Measurements from ENCODE around the gene OR8H3.
"Not testable (repeated sequence)": the region's sequence is repeated elsewhere in the genome, so short reads cannot be mapped to it uniquely, and the experiment has no call there.

Gene OR8H3, protein sequence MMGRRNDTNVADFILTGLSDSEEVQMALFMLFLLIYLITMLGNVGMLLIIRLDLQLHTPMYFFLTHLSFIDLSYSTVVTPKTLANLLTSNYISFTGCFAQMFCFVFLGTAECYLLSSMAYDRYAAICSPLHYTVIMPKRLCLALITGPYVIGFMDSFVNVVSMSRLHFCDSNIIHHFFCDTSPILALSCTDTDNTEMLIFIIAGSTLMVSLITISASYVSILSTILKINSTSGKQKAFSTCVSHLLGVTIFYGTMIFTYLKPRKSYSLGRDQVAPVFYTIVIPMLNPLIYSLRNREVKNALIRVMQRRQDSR

GRCh38 chr11:56122073-56122472, at the start of gene OR8H3:
TSS of gene OR8H3 (plus strand) at chr11:56122373. CDS start at chr11:56122373, 0 bp downstream.
- DNase-seq: no peak

- no peak for DNase-seq
These were observed 32.5 kb upstream of the OR8H3 start for GRCh38 chr11:56089697-56090096.

DNA sequence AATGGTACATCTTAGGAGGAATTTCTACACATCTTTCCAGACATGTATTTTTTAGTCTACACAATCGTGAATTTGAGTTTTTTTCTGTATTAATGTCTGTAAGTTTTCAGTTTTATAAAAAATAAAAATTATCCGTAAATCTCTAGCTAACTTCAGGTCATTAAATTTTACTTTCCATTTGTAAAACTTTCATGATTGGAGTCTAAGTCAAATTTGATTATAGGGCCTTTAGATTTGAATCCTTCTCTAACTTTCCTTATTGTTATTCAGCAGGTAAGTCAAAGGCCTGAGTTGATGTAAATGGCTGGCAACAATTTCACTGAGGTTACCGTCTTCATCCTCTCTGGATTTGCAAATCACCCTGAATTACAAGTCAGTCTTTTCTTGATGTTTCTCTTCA, 29.2 kb upstream of the OR8H3 start, which contains the start of gene OR8I2:
OR8I2 (plus strand) TSS at position 301 of the 400 bp plus-strand sequence; CDS start at position 301, 0 bp downstream.
- DNase-seq: no peak

DNA sequence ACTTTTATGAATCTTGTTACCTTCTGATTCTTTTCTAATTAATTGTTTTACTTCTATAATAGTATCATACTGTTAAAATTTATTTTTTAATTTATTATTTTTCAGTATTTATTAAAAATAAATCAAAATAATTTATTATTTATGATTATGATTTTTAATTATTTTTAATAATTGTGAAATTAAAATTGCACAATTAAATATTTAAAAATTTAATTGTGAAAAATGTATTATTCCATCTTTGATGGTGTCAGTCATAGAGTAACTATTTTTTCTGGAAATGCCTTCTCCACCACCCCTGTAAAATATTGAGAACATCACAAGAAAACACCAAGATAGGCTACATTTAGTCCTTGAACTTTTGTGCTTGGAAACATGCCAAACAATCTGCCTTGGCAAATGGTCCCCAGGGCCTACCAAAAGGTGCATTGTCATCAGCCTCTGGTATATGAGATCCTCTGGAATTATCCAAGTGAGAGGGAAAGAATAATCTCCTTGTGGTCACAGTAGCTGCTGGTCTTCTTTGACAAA, 18.9 kb upstream of the OR8H3 start, which contains the start of gene OR8H2:
OR8H2 (plus strand) TSS at position 478 of the 528 bp plus-strand sequence. CDS start 1,356 bp downstream, outside the sequence.
- no peak for DNase-seq

DNA sequence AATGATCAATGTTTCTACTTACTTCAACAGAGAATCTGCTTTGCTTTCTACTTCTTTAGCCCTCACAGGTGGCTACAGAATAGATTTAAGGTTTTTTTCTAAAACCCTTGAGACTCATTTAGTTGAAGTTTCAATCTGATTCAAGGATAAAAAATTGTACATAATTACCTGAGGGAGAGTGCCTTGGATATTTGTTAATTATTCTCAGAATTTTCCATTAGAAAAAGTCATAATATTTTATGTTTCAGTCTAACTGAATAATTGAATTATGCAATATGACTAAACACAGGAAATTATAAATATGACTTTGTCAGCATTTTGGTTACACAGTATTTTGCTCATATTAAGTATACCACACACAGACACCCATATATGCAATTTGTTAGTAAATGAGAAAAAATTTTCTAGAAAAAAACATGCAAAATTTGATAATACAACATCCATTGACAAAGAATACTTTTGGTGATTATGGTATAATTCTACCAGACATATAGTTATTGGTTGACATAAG, 18.0 kb downstream of the OR8H3 start, which contains the start of gene OR8J3:
OR8J3 (minus strand) TSS at position 51 of the 511 bp plus-strand sequence. CDS start 2,483 bp downstream, outside the sequence.
- DNase-seq: no peak

DNA sequence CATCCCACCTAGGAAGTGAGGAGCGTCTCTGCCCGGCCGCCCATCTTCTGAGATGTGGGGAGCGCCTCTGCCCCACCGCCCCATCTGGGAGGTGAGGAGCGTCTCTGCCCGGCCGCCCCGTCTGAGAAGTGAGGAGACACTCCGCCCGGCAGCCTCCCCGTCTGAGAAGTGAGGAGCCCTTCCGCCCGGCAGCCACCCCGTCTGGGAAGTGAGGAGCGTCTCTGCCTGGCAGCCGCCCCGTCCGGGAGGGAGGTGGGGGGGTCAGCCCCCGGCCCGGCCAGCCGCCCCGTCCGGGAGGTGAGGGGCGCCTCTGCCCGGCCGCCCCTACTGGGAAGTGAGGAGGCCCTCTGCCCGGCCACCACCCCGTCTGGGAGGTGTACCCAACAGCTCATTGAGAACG, 21.5 kb downstream of the OR8H3 start:
- not testable (repeated sequence) for DNase-seq

DNA sequence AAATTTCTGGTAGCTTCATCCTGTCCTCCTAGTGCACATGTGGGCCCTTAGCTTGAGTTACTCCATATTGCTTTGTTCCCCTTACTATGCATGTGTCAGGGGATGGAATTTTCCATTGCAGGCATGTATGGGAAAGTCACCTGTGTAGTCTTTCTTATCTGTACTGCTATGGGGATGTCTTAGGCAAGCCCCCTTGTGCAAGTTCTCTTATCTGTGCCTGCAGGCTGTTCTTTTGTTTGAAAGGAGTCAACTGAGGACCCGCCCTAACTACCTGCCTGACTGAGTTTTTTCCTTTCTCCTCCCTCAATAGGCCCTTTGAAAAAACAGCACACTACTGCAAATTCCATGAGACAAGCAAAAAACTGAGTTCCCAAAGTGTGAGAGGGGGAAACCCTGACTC, 29.2 kb downstream of the OR8H3 start:
- no peak for DNase-seq

DNA sequence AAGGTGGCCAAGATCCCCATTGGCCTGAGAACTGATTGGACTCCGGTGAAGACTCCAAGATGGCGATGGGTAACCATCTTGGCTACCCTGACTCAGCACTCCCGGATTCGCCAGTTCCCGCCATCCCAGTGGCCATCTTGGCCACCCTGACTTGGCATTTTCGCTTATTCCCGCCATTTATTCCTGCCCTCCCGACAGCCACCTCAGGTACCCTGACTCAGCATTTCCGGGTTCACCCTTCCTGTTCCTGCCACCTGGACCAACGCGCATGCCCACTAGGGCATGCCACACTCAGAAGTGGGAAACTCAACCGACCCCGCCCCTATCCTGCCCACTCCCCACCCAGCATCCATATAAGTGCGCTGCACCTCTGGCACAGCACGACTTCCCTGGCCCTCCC, 30.2 kb downstream of the OR8H3 start:
- no peak for DNase-seq

GRCh38 chr11:56160217-56160616, 38.0 kb downstream of the OR8H3 start, which contains the start of gene OR8K5:
TSS of gene OR8K5 (minus strand) at chr11:56160317. CDS start at chr11:56160317, 0 bp downstream.
- DNase-seq: no peak

DNA sequence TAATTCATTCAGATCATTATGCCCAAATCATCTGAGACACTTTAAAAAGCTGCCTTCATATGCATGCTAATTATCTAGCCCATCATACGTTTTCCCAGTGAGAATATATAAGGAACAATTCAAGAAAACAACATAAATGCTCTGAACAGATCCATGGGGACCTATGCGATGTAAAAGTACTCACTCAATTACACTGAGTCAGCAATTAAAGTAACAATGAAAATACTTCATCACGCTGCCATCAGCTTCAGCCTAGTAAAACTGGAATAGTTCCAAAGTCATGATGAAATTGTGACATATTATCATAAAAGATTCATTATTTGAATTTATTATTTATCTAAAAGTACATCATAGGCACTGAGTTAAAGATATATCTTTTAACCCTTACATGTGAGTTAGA, 41.6 kb downstream of the OR8H3 start:
- DNase-seq: no peak

GRCh38 chr11:56172256-56172830, 50.2 kb downstream of the OR8H3 start:
- DNase-seq: no peak

Data from activated gamma-delta T cell treated with Interleukin-2 at 50 U/mL for 16 hours (primary cell).